Parathyroid adenoma (tissue), 2 donors: Measurements from ENCODE around the gene ADAMTS19.
"Not testable (repeated sequence)": the region's sequence is repeated elsewhere in the genome, so short reads cannot be mapped to it uniquely, and the experiment has no call there.

Experiments used
- H2AFZ ChIP-seq: fragments of 300-600 bp; sonication (generic); one replicate; pipeline ENCODE4 v1.7.0; 2017; ENCODE audit warnings: antibody characterized with exemption, mild to moderate bottlenecking
- H3K27ac ChIP-seq: fragments of 300-600 bp; sonication (generic); one replicate; pipeline ENCODE4 v1.7.0; 2017
- H3K27me3 ChIP-seq: fragments of 300-600 bp; sonication (generic); one replicate; pipeline ENCODE4 v1.7.0; 2017; ENCODE audit warnings: low read length; ENCODE audit not compliant: control insufficient read depth, insufficient read depth
- H3K36me3 ChIP-seq: fragments of 300-600 bp; sonication (generic); one replicate; pipeline ENCODE4 v1.7.0; 2017; ENCODE audit warnings: low read length; ENCODE audit not compliant: control insufficient read depth, insufficient read depth
- H3K4me1 ChIP-seq: fragments of 300-600 bp; sonication (generic); one replicate; pipeline ENCODE4 v1.7.0; 2017; ENCODE audit warnings: control low read depth
- H3K4me2 ChIP-seq: fragments of 300-600 bp; sonication (generic); one replicate; pipeline ENCODE4 v1.7.0; 2017; ENCODE audit warnings: low read length
- H3K4me3 ChIP-seq: fragments of 300-600 bp; sonication (generic); one replicate; pipeline ENCODE4 v1.7.0; 2017; ENCODE audit warnings: low read depth, low read length
- H3K79me2 ChIP-seq: fragments of 300-600 bp; sonication (generic); one replicate; pipeline ENCODE4 v1.7.0; 2017; ENCODE audit warnings: control low read depth
- H3K9ac ChIP-seq: fragments of 300-600 bp; sonication (generic); one replicate; pipeline ENCODE4 v1.7.0; 2017; ENCODE audit warnings: mild to moderate bottlenecking
- H3K9me3 ChIP-seq: fragments of 300-600 bp; sonication (generic); one replicate; pipeline ENCODE4 v1.7.0; 2017; ENCODE audit warnings: low read length; ENCODE audit not compliant: control insufficient read depth
- CTCF ChIP-seq: fragments of 300-600 bp; sonication (generic); IDR thresholded peaks from one replicate; pipeline ENCODE4 v1.7.0; 2017; ENCODE audit warnings: antibody characterized with exemption, mild to moderate bottlenecking
- donor health status: primary hyperparathyroidism.

The ADAMTS19 gene

GRCh38 chr5:129569295-129569694, 109.2 kb downstream of the ADAMTS19 start:
- H3K9ac ChIP-seq, result no peak overlapping the region
- TF ChIP-seq CTCF, result no peak
- no peak overlapping the region for H3K27ac ChIP-seq
- no peak overlapping the region for H3K4me2 ChIP-seq
- H2AFZ ChIP-seq, result no peak overlapping the region
- no peaks in the 10 kb centered on the region for H3K9me3 ChIP-seq
- H3K36me3 ChIP-seq, result no peaks in the 10 kb centered on the region
- H3K4me3 ChIP-seq, result no peak overlapping the region
- H3K27me3 ChIP-seq, result no peaks in the 10 kb centered on the region
- no peaks in the 10 kb centered on the region for H3K79me2 ChIP-seq
- no peaks in the 10 kb centered on the region for H3K4me1 ChIP-seq

- H3K79me2 ChIP-seq, result no peaks in the 10 kb centered on the region
- H3K27ac ChIP-seq, result no peak overlapping the region
- H3K27me3 ChIP-seq, result no peaks in the 10 kb centered on the region
- no peak overlapping the region for H3K9ac ChIP-seq
- H3K4me3 ChIP-seq, result no peak overlapping the region
- H3K36me3 ChIP-seq, result no peaks in the 10 kb centered on the region
- no peak for TF ChIP-seq CTCF
- no peaks in the 10 kb centered on the region for H3K4me1 ChIP-seq
- no peak overlapping the region for H3K4me2 ChIP-seq
- no peaks in the 10 kb centered on the region for H3K9me3 ChIP-seq
- no peak overlapping the region for H2AFZ ChIP-seq
Observed at GRCh38 chr5:129572060-129572459, 112.0 kb downstream of the ADAMTS19 start.

GRCh38 chr5:129584496-129584895, 124.4 kb downstream of the ADAMTS19 start:
- not testable (repeated sequence) for H3K4me3 ChIP-seq, H3K79me2 ChIP-seq, H3K4me2 ChIP-seq, H3K9me3 ChIP-seq, H2AFZ ChIP-seq, H3K36me3 ChIP-seq, H3K27me3 ChIP-seq, H3K9ac ChIP-seq, H3K4me1 ChIP-seq, H3K27ac ChIP-seq

- H3K4me3 ChIP-seq, result no peak overlapping the region
- H3K4me2 ChIP-seq, result no peak overlapping the region
- no peak for TF ChIP-seq CTCF
- no peaks in the 10 kb centered on the region for H3K36me3 ChIP-seq
- H3K4me1 ChIP-seq, result no peaks in the 10 kb centered on the region
- H3K27me3 ChIP-seq, result no peaks in the 10 kb centered on the region
- H2AFZ ChIP-seq, result no peak overlapping the region
- H3K79me2 ChIP-seq, result no peaks in the 10 kb centered on the region
- no peak overlapping the region for H3K9ac ChIP-seq
- H3K9me3 ChIP-seq, result no peaks in the 10 kb centered on the region
- H3K27ac ChIP-seq, result no peak overlapping the region
Observed at GRCh38 chr5:129591508-129592160, 131.5 kb downstream of the ADAMTS19 start.

GRCh38 chr5:129593525-129593924, 133.4 kb downstream of the ADAMTS19 start:
- no peak overlapping the region for H3K9ac ChIP-seq
- no peak for TF ChIP-seq CTCF
- no peaks in the 10 kb centered on the region for H3K79me2 ChIP-seq
- H3K4me2 ChIP-seq, result no peak overlapping the region
- no peak overlapping the region for H3K4me3 ChIP-seq
- H3K36me3 ChIP-seq, result no peaks in the 10 kb centered on the region
- H3K27ac ChIP-seq, result no peak overlapping the region
- H3K4me1 ChIP-seq, result no peaks in the 10 kb centered on the region
- no peaks in the 10 kb centered on the region for H3K9me3 ChIP-seq
- no peak overlapping the region for H2AFZ ChIP-seq
- H3K27me3 ChIP-seq, result no peaks in the 10 kb centered on the region
